Colonic mucosa (tissue), 4 donors: Measurements from ENCODE around the gene MAP2K3. TPM values are rescaled to one million over a fixed set of nuclear protein-coding genes. Genes with fewer than 3 reads are reported as not detected.

ENCODE experiments used
- DNase-seq: peaks from one replicate; pipeline ENCODE4 v3.0.0-alpha.2; 2020
- H3K27ac ChIP-seq: fragments of 200-600 bp; one replicate; pipeline ENCODE4 v1.8.0; 2021
- H3K27me3 ChIP-seq: fragments of 200-600 bp; one replicate; pipeline ENCODE4 v1.8.0; 2021
- H3K36me3 ChIP-seq: fragments of 200-600 bp; one replicate; pipeline ENCODE4 v1.8.0; 2021
- H3K4me1 ChIP-seq: fragments of 200-600 bp; one replicate; pipeline ENCODE4 v1.8.0; 2021; ENCODE audit warnings: mild to moderate bottlenecking
- H3K4me3 ChIP-seq: fragments of 200-600 bp; one replicate; pipeline ENCODE4 v1.8.0; 2021
- H3K9ac ChIP-seq, 2 donors: one replicate each; pipeline ENCODE4 v1.7.0; 2013; ENCODE audit warnings: control low read depth in 2 of 2, low read depth in 2 of 2, low read length in 2 of 2
- H3K9me3 ChIP-seq: fragments of 200-600 bp; one replicate; pipeline ENCODE4 v1.8.0; 2021
- intact Hi-C: fragments of 100-400 bp; cut with DNase I; formaldehyde crosslinking; loops from one replicate; pipeline ENCODE4 v1.14.1; 2022
- total RNA-seq, 2 donors: library from RNA; stranded (reverse); fragmentation: NEBNext Ultra II Directional in 1 of 2; extraction: Animal tissue kit (Norgen Biotek cat#: 25700) in 1 of 2; gene quantifications; one replicate each; pipeline ENCODE4 v1.2.1, GENCODE V29; 2021
- TF ChIP-seq, protein P1 (sequence below): fragments of 200-600 bp; IDR thresholded peaks from one replicate; pipeline ENCODE4 v1.8.0; 2022; ENCODE audit warnings: antibody characterized with exemption, mild to moderate bottlenecking
- donor health status: healthy.
- donor health status: DM: no; HTN: no; CAD: no.
- donor health status: DM: no; HTN: no; CAD: no.

Gene MAP2K3
- total RNA-seq, 2 donors from 2014 or later, result 64.5 to 67.1 TPM

DNA sequence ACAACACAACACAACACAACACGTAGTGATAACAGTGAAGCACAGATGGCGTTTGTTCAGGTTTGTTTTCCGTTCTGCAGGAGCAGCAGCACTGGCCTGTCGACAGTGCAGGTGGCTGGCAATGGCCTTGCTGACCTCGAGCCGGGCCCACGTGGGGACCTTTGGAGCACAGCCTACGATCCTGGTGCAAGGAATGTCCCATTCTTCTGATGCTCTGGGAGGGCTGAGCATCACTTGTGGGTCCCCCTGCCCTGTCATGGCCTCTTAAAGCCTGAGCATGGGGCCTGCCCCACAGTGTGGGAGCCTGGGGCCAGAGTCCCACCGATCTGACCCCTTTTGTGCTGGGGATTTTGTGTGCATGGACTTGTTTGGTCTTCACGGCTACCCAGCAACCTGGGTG, 6.8 kb downstream of the MAP2K3 start:
- no peak for DNase-seq
- H3K9me3 ChIP-seq, result no peaks in the 10 kb centered on the region
- TF ChIP-seq, protein P1, sequence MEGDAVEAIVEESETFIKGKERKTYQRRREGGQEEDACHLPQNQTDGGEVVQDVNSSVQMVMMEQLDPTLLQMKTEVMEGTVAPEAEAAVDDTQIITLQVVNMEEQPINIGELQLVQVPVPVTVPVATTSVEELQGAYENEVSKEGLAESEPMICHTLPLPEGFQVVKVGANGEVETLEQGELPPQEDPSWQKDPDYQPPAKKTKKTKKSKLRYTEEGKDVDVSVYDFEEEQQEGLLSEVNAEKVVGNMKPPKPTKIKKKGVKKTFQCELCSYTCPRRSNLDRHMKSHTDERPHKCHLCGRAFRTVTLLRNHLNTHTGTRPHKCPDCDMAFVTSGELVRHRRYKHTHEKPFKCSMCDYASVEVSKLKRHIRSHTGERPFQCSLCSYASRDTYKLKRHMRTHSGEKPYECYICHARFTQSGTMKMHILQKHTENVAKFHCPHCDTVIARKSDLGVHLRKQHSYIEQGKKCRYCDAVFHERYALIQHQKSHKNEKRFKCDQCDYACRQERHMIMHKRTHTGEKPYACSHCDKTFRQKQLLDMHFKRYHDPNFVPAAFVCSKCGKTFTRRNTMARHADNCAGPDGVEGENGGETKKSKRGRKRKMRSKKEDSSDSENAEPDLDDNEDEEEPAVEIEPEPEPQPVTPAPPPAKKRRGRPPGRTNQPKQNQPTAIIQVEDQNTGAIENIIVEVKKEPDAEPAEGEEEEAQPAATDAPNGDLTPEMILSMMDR, result no peak
- H3K9ac ChIP-seq, result no peak overlapping the region
- no peak overlapping the region for H3K27ac ChIP-seq
- no peaks in the 10 kb centered on the region for H3K27me3 ChIP-seq
- no peaks in the 10 kb centered on the region for H3K36me3 ChIP-seq
- H3K4me3 ChIP-seq, result no peak overlapping the region
- intact Hi-C loops, result no loop called here
- H3K4me1 ChIP-seq, result peaks cover 21% of the 10 kb centered on the region

DNA sequence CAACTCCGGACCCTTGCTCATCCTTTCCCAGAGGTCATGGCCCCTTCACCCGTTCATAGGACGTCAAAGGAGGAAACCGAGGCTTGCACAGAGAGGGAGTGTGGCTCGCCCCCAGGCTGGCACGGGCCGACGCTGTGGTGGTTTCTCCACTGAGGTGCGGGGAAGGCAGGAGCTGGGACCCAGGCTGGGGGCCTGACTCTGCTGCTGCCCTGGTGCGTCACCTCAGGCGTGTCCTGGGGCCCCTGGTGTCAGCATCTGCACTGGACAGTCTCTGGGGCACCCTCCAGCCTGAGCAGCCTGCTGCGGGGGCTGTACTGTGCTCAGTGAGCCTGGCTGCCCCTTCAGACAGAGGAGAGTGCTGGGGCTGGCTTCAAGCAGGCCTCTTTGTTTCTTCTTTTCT, 7.4 kb downstream of the MAP2K3 start:
- Histone ChIP-seq H3K36me3 (no peaks in the 10 kb centered on the region), H3K27me3 (no peaks in the 10 kb centered on the region), H3K4me3 (no peak overlapping the region), H3K9ac (no peak overlapping the region), H3K27ac (no peak overlapping the region), H3K9me3 (no peaks in the 10 kb centered on the region), H3K4me1 (peaks cover 20% of the 10 kb centered on the region)
- TF ChIP-seq, protein P1, result no peak
- intact Hi-C loops, result no loop called here
- no peak for DNase-seq

DNA sequence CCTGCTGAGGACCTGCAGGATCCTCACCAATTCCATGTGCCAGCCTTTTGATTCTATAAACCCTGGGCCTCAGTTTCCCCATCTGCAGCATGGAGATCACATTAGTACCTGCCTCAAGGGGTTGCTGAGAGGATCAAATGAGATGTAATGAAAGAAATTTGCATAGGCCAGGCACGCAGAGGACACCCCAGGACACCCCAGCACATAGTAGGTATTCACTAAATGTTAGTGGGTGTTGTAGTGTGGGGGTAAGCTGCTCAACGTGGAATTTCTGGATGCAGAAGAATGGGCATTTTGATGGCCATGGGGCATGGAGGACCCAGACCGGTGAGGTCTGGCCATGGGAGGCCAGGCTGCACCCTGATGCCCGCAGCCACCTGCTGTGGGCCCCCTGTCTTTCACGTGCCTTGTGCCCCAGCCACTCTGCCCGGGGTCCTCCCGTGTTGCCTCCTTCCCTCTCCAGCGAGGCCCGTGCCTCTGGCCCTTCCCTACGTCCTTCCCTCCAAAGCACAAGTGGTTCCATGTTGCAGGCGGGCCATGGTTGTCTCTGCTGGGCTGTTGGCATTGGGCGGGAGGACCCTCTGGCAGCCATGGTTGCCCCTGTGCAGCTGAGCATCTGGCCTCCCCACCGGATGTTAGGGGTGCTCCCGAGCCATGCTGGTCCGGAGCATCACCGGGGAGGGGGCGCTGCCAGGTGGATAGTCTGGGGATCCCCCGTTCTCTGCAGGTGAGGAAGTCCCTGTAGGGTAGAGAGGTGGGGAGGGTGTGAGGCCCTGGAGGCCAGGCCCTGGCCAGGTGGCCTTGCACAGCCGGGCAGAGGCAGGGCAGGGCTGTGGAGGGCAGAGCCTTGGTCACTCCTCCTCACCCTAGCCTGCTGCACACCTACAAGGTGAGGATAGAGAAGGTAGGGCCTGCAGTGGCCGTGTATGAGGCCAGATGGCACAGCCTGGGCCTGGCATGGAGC, 8.6 kb downstream of the MAP2K3 start:
- Histone ChIP-seq H3K9me3 (no peaks in the 10 kb centered on the region), H3K4me1 (peaks cover 12% of the 10 kb centered on the region), H3K27me3 (no peaks in the 10 kb centered on the region), H3K9ac (no peak overlapping the region), H3K27ac (no peak overlapping the region), H3K36me3 (no peaks in the 10 kb centered on the region), H3K4me3 (no peak overlapping the region)
- TF ChIP-seq, protein P1, result no peak
- intact Hi-C loops, result no loop called here
- no peak for DNase-seq

DNA sequence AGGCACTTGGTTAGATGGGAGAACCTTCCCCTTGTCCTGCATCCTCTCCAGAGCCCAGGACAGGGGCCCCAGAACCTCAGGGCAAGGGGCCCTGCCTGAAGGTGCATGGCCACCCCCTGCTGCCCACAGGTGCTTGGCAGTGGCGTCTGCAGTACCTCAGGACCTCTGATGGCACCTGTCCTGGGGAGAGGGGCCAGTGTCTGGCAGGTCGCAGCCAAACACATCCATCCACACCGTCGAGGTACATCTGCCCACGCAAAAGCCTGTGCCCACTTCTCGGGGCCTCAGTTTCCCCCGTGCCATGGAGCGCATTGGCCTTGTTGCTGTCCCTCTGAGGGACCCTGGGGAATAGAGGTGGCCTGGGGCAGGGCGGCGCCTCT, 9.3 kb downstream of the MAP2K3 start:
- Histone ChIP-seq H3K4me3 (no peak overlapping the region), H3K27ac (no peak overlapping the region), H3K4me1 (peaks cover 6% of the 10 kb centered on the region), H3K9ac (no peak overlapping the region), H3K36me3 (peaks cover 5% of the 10 kb centered on the region), H3K27me3 (no peaks in the 10 kb centered on the region), H3K9me3 (no peaks in the 10 kb centered on the region)
- DNase-seq, result no peak
- TF ChIP-seq, protein P1, result no peak
- intact Hi-C loops, result no loop called here

DNA sequence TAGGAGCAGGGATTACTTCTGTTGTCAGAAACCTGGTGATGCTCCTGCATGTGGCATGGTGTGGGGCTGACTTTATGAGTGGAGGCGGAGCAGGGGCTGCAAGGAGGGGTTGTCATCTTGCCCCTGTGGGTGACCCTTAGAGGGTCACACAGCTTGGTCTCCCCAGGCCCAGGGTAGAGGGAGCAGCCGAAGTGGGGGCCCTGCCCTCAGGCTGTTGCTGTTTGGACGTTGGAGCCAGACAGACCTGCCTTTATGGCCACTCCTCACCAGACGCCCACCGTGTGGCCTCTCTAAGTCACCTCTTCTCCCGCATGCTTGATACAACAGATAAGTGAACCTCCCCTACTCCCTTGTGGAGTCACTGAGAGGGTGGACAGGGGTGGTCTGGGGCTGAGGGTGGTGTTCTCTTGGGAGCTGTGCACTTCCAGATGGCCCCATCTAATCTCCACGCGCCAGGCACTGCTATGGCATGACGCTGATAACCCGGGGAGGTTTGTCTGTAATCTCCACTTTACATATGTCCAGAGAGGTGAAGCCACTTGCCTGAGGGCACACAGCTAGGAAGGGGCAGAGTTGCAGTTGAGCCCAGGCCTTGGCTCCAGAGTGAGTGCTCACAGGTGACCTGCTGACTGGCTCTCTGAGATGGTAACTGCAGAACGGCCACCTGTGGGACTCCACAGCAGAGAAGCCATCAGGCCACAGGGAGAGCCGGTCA, 10.0 kb downstream of the MAP2K3 start:
- DNase-seq, result no peak
- TF ChIP-seq, protein P1, result no peak
- H3K27ac ChIP-seq, result no peak overlapping the region
- H3K4me1 ChIP-seq, result no peaks in the 10 kb centered on the region
- intact Hi-C loops, result no loop called here
- H3K36me3 ChIP-seq, result peaks cover 9% of the 10 kb centered on the region
- no peaks in the 10 kb centered on the region for H3K9me3 ChIP-seq
- H3K4me3 ChIP-seq, result no peak overlapping the region
- H3K9ac ChIP-seq, result no peak overlapping the region
- no peaks in the 10 kb centered on the region for H3K27me3 ChIP-seq
